ENCODE results near the gene PRUNE2.

PRUNE2 gene

GRCh38 chr9:76585487-76586389 lies 320.2 kb downstream of the PRUNE2 start:
- H3K36me3 ChIP-seq, result no peaks in the 10 kb centered on the region
- H3K27ac ChIP-seq, result peak overlapping the region; percentile 72
- no peaks in the 10 kb centered on the region for H3K27me3 ChIP-seq
- peak overlapping the region in 1 of 2 experiments; percentile 8 for H3K4me3 ChIP-seq (ENCODE audit: low read depth in 1 of 2, low read length in 1 of 2)
- H3K4me1 ChIP-seq (ENCODE audit: control insufficient read depth in 1 of 2, insufficient read depth in 1 of 2, low read depth in 1 of 2, low read length in 1 of 2), result peaks cover 25 to 36% of the 10 kb centered on the region in 2 experiments
- H3K9me3 ChIP-seq, result no peaks in the 10 kb centered on the region
- no peak for TF ChIP-seq CTCF (IDR thresholded peaks at IDR 0.05)

- H3K4me3 ChIP-seq (ENCODE audit: low read depth in 1 of 2, low read length in 1 of 2), result no peak overlapping the region
- peaks cover 31 to 40% of the 10 kb centered on the region in 2 experiments for H3K4me1 ChIP-seq (ENCODE audit: control insufficient read depth in 1 of 2, insufficient read depth in 1 of 2, low read depth in 1 of 2, low read length in 1 of 2)
- H3K36me3 ChIP-seq, result no peaks in the 10 kb centered on the region
- TF ChIP-seq CTCF (IDR thresholded peaks at IDR 0.05), result no peak
- H3K27ac ChIP-seq, result no peak overlapping the region
- H3K9me3 ChIP-seq, result no peaks in the 10 kb centered on the region
- no peaks in the 10 kb centered on the region for H3K27me3 ChIP-seq
Measured at GRCh38 chr9:76583256-76583655, 322.7 kb downstream of the PRUNE2 start.

- Histone ChIP-seq H3K9me3 (no peaks in the 10 kb centered on the region), H3K4me3 (ENCODE audit: low read depth in 1 of 2, low read length in 1 of 2) (no peak overlapping the region), H3K4me1 (ENCODE audit: control insufficient read depth in 1 of 2, insufficient read depth in 1 of 2, low read depth in 1 of 2, low read length in 1 of 2) (peaks cover 31 to 34% of the 10 kb centered on the region in 2 experiments), H3K36me3 (no peaks in the 10 kb centered on the region), H3K27me3 (no peaks in the 10 kb centered on the region), H3K27ac (no peak overlapping the region)
- no peak for TF ChIP-seq CTCF (IDR thresholded peaks at IDR 0.05)
Measured at GRCh38 chr9:76581731-76582130, 324.2 kb downstream of the PRUNE2 start.

GRCh38 chr9:76580820-76581219 lies 325.1 kb downstream of the PRUNE2 start:
- peaks cover 30 to 32% of the 10 kb centered on the region in 2 experiments for H3K4me1 ChIP-seq (ENCODE audit: control insufficient read depth in 1 of 2, insufficient read depth in 1 of 2, low read depth in 1 of 2, low read length in 1 of 2)
- TF ChIP-seq CTCF (IDR thresholded peaks at IDR 0.05), result no peak
- H3K4me3 ChIP-seq (ENCODE audit: low read depth in 1 of 2, low read length in 1 of 2), result no peak overlapping the region
- no peaks in the 10 kb centered on the region for H3K36me3 ChIP-seq
- H3K27me3 ChIP-seq, result no peaks in the 10 kb centered on the region
- H3K27ac ChIP-seq, result no peak overlapping the region
- H3K9me3 ChIP-seq, result no peaks in the 10 kb centered on the region

GRCh38 chr9:76580188-76580587 lies 325.7 kb downstream of the PRUNE2 start:
- H3K27ac ChIP-seq, result no peak overlapping the region
- no peak overlapping the region for H3K4me3 ChIP-seq (ENCODE audit: low read depth in 1 of 2, low read length in 1 of 2)
- no peaks in the 10 kb centered on the region for H3K36me3 ChIP-seq
- no peaks in the 10 kb centered on the region for H3K27me3 ChIP-seq
- H3K9me3 ChIP-seq, result no peaks in the 10 kb centered on the region
- peaks cover 23 to 26% of the 10 kb centered on the region in 2 experiments for H3K4me1 ChIP-seq (ENCODE audit: control insufficient read depth in 1 of 2, insufficient read depth in 1 of 2, low read depth in 1 of 2, low read length in 1 of 2)
- no peak for TF ChIP-seq CTCF (IDR thresholded peaks at IDR 0.05)
